Keratinocyte (primary cell): ENCODE data around the gene PLEKHJ1.

ENCODE experiments used
- EZH2 ChIP-seq: IDR thresholded peaks from one replicate; pipeline ENCODE4 v1.6.1; 2012; ENCODE audit warnings: inconsistent platforms, mild to moderate bottlenecking, low read length, moderate library complexity
- TF ChIP-seq, protein P1 (sequence below), 3 experiments: IDR thresholded peaks in 1 of 3; conservative IDR thresholded peaks in 1 of 3; optimal IDR thresholded peaks in 1 of 3; 2 replicates in 2 of 3; 3 replicates in 1 of 3; pipeline versions ENCODE3 to v1.5.1; 2011; ENCODE audit warnings: low read length in 3 of 3, mild to moderate bottlenecking in 3 of 3, moderate library complexity in 2 of 3, control low read depth in 1 of 3, inconsistent platforms in 1 of 3; ENCODE audit not compliant: insufficient read depth in 2 of 3; ENCODE audit errors: extremely low read depth in 1 of 3

DNA sequence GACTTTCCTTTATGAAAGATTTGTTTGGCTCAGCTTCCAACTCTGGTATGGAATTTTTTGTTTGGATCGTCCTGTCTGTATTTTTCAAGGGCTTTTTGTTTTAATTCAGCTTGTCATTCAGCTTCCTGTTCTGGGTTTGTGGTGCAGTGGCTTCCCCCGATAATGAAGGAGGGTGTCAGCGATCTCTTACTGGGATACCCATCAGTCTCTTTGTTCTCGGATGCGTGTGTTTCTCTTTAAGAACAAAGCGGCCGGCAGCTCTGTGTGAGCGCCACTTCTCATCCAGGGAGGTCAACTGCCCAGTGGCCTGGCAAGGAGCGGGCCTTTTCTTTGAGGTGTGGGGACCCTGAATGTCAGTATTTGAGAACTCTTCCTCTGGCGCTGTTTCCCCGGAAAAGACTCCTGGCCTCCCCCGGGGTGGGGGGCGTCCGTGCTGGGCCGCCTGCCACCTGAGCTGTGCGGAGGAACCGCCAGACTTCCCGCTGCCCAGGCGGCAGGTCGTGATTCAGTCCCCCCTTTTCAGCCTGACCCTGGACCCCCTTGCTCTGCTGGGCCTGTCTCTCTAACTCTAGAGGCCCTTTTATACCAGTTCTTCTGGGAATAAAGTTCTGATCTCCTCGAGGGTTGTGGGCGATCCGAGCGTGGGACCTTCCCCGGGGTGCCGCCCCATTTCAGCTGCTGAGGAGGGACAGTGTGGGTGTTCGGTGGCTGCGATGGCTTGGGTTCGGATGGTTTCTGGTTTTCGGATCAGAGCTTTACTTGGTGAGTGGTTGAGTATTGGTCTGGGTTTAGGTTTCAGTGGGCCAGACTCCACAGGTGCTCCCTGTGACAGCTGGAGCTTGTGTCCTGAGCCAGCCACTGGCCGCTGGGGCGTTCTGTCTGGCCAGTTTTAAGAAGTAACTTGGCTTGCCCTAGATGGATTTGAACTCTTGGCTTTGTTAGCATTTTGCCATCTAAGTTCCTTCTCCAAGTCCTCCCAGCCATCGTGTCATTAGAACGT lies 3.9 kb upstream of the PLEKHJ1 start:
- TF ChIP-seq, protein P1, sequence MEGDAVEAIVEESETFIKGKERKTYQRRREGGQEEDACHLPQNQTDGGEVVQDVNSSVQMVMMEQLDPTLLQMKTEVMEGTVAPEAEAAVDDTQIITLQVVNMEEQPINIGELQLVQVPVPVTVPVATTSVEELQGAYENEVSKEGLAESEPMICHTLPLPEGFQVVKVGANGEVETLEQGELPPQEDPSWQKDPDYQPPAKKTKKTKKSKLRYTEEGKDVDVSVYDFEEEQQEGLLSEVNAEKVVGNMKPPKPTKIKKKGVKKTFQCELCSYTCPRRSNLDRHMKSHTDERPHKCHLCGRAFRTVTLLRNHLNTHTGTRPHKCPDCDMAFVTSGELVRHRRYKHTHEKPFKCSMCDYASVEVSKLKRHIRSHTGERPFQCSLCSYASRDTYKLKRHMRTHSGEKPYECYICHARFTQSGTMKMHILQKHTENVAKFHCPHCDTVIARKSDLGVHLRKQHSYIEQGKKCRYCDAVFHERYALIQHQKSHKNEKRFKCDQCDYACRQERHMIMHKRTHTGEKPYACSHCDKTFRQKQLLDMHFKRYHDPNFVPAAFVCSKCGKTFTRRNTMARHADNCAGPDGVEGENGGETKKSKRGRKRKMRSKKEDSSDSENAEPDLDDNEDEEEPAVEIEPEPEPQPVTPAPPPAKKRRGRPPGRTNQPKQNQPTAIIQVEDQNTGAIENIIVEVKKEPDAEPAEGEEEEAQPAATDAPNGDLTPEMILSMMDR (optimal IDR thresholded peaks at IDR 0.05 in 1 of 3, IDR thresholded peaks at IDR 0.05 in 1 of 3, conservative IDR thresholded peaks at IDR 0.05 in 1 of 3; ENCODE audit: extremely low read depth in 1 of 3, insufficient read depth in 2 of 3, low read length in 3 of 3): no peak
- no peak for TF ChIP-seq EZH2
